ENCODE results near the gene SLCO2A1.

Gene SLCO2A1

GRCh38 chr3:133949438-133949837, 80.3 kb downstream of the SLCO2A1 start:
- DNase-seq (ENCODE audit: low spot score) = no peak

GRCh38 chr3:133948996-133949395, 80.7 kb downstream of the SLCO2A1 start:
- DNase-seq (ENCODE audit: low spot score) = no peak

GRCh38 chr3:133948131-133948810, 81.5 kb downstream of the SLCO2A1 start:
- DNase-seq (ENCODE audit: low spot score) = no peak

- DNase-seq (ENCODE audit: low spot score) = no peak
Measured at GRCh38 chr3:133945381-133946095, 84.2 kb downstream of the SLCO2A1 start.

GRCh38 chr3:133944641-133945380, 84.9 kb downstream of the SLCO2A1 start:
- DNase-seq (ENCODE audit: low spot score) = peak; percentile 50

- peak; percentile 19 for DNase-seq (ENCODE audit: low spot score)
Measured at GRCh38 chr3:133944181-133944580, 85.5 kb downstream of the SLCO2A1 start.

- DNase-seq (ENCODE audit: low spot score) = peak; percentile 70
Measured at GRCh38 chr3:133943639-133944141, 86.0 kb downstream of the SLCO2A1 start.

- DNase-seq (ENCODE audit: low spot score) = no peak
Measured at GRCh38 chr3:133943031-133943535, 86.6 kb downstream of the SLCO2A1 start.

- peak; percentile 61 for DNase-seq (ENCODE audit: low spot score)
Measured at GRCh38 chr3:133941415-133941821, 88.3 kb downstream of the SLCO2A1 start.

- no peak for DNase-seq (ENCODE audit: low spot score)
Measured at GRCh38 chr3:133940536-133940935, 89.2 kb downstream of the SLCO2A1 start.

GRCh38 chr3:133939463-133939835, 90.3 kb downstream of the SLCO2A1 start:
- no peak for DNase-seq (ENCODE audit: low spot score)

GRCh38 chr3:133938770-133939462, 90.8 kb downstream of the SLCO2A1 start:
- no peak for DNase-seq (ENCODE audit: low spot score)

GRCh38 chr3:133937756-133938601, 91.7 kb downstream of the SLCO2A1 start:
- peak; percentile 87 for DNase-seq (ENCODE audit: low spot score)

- no peak for DNase-seq (ENCODE audit: low spot score)
Measured at GRCh38 chr3:133937061-133937686, 92.6 kb downstream of the SLCO2A1 start.

- DNase-seq (ENCODE audit: low spot score) = no peak
Measured at GRCh38 chr3:133935843-133936769, 93.6 kb downstream of the SLCO2A1 start.

GRCh38 chr3:133934996-133935842, 94.5 kb downstream of the SLCO2A1 start:
- DNase-seq (ENCODE audit: low spot score) = no peak

GRCh38 chr3:133934073-133934970, 95.4 kb downstream of the SLCO2A1 start:
- DNase-seq (ENCODE audit: low spot score) = no peak

Measured in AG08395 (cell line).